ENCODE data around the gene LEMD1. TPM values are rescaled to one million over a fixed set of nuclear protein-coding genes. Genes with fewer than 3 reads are reported as not detected.

The LEMD1 gene
- polyA plus RNA-seq, 6 donors from 2014 or later = not detected

DNA sequence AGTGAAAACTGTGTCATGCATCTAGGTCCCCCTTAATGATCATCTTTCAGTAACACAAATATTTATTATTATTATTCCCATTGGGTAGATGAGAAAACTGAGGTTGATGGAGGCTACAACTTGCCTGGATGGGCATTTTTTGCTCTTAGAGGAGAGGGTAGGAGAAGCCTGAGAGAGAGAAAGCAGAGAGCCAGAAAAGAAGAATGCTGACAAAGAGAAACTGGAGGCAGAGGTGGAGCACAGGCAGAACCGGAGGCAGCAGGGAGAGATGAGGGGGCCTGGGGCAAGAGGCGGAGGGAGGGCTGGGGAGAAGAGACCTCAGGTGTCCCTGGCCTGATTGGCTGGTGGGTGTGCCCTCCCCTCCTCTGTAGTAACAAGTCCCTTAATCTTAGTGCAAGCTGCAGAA lies 29.9 kb upstream of the LEMD1 start:
- H3K27me3 Mint-ChIP-seq = peaks cover 56 to 82% (median 72%) of the 10 kb centered on the region in 3 donors
- H3K4me3 Mint-ChIP-seq = peak overlapping the region in 1 of 8 donors; percentile 12
- DNase-seq (no peak), ATAC-seq (ENCODE audit: low read depth in 2 of 2) (no peak)
- peaks cover 14 to 28% (median 28%) of the 10 kb centered on the region in 3 donors for H3K4me1 Mint-ChIP-seq
- H3K36me3 Mint-ChIP-seq = peaks cover 0 to 7% of the 10 kb centered on the region in 2 donors
- H3K9me3 Mint-ChIP-seq = peaks cover 0 to 2% (median 0%) of the 10 kb centered on the region in 7 donors
- H3K27ac Mint-ChIP-seq = no peak overlapping the region

- peaks cover 54 to 82% (median 72%) of the 10 kb centered on the region in 3 donors for H3K27me3 Mint-ChIP-seq
- no peak for ATAC-seq (ENCODE audit: low read depth in 2 of 2)
Measured at GRCh38 chr1:205451202-205451601, 29.3 kb upstream of the LEMD1 start.

GRCh38 chr1:205450448-205450847 lies 28.6 kb upstream of the LEMD1 start:
- H3K9me3 Mint-ChIP-seq = peaks cover 0 to 2% (median 0%) of the 10 kb centered on the region in 7 donors
- H3K4me1 Mint-ChIP-seq = peaks cover 5 to 27% (median 16%) of the 10 kb centered on the region in 3 donors
- H3K36me3 Mint-ChIP-seq = peaks cover 0 to 7% of the 10 kb centered on the region in 2 donors
- ATAC-seq (ENCODE audit: low read depth in 2 of 2) (no peak), DNase-seq (no peak)
- no peak overlapping the region for H3K27ac Mint-ChIP-seq
- H3K27me3 Mint-ChIP-seq = peaks cover 55 to 82% (median 68%) of the 10 kb centered on the region in 3 donors
- H3K4me3 Mint-ChIP-seq = no peak overlapping the region

More at GRCh38 chr1:205451202-205451601, 29.3 kb upstream of the LEMD1 start:
- H3K36me3 Mint-ChIP-seq = peaks cover 0 to 7% of the 10 kb centered on the region in 2 donors
- H3K27ac Mint-ChIP-seq = no peak overlapping the region
- H3K9me3 Mint-ChIP-seq = peaks cover 0 to 2% (median 0%) of the 10 kb centered on the region in 7 donors
- no peak overlapping the region for H3K4me3 Mint-ChIP-seq
- no peak for DNase-seq
- H3K4me1 Mint-ChIP-seq = peaks cover 10 to 26% (median 22%) of the 10 kb centered on the region in 3 donors

- no peak overlapping the region for H3K27ac Mint-ChIP-seq
- peaks cover 0 to 2% (median 0%) of the 10 kb centered on the region in 7 donors for H3K9me3 Mint-ChIP-seq
- peaks cover 5 to 29% (median 18%) of the 10 kb centered on the region in 3 donors for H3K4me1 Mint-ChIP-seq
- peak overlapping the region in 1 of 8 donors; percentile 47 for H3K4me3 Mint-ChIP-seq
- DNase-seq (no peak), ATAC-seq (ENCODE audit: low read depth in 2 of 2) (no peak)
- H3K27me3 Mint-ChIP-seq = peaks cover 54 to 82% (median 66%) of the 10 kb centered on the region in 3 donors
- peaks cover 0 to 7% of the 10 kb centered on the region in 2 donors for H3K36me3 Mint-ChIP-seq
Measured at GRCh38 chr1:205449750-205450443, 28.0 kb upstream of the LEMD1 start.

- peaks cover 48 to 76% (median 60%) of the 10 kb centered on the region in 3 donors for H3K27me3 Mint-ChIP-seq
- no peak overlapping the region for H3K4me3 Mint-ChIP-seq
- H3K36me3 Mint-ChIP-seq = peaks cover 0 to 7% of the 10 kb centered on the region in 2 donors
- H3K4me1 Mint-ChIP-seq = peaks cover 9 to 32% (median 24%) of the 10 kb centered on the region in 3 donors
- no peak for ATAC-seq (ENCODE audit: low read depth in 2 of 2)
- no peak for DNase-seq
- no peak overlapping the region for H3K27ac Mint-ChIP-seq
- H3K9me3 Mint-ChIP-seq = peaks cover 0 to 2% (median 0%) of the 10 kb centered on the region in 7 donors
Measured at GRCh38 chr1:205449254-205449749, 27.4 kb upstream of the LEMD1 start.

GRCh38 chr1:205448540-205449253 lies 26.8 kb upstream of the LEMD1 start:
- ATAC-seq (ENCODE audit: low read depth in 2 of 2) (no peak), DNase-seq (no peak)
- no peak overlapping the region for H3K27ac Mint-ChIP-seq
- H3K4me3 Mint-ChIP-seq = no peak overlapping the region
- H3K9me3 Mint-ChIP-seq = peaks cover 0 to 2% (median 0%) of the 10 kb centered on the region in 7 donors
- peaks cover 42 to 70% (median 54%) of the 10 kb centered on the region in 3 donors for H3K27me3 Mint-ChIP-seq
- H3K4me1 Mint-ChIP-seq = peaks cover 13 to 37% (median 30%) of the 10 kb centered on the region in 3 donors
- peaks cover 0 to 7% of the 10 kb centered on the region in 2 donors for H3K36me3 Mint-ChIP-seq

GRCh38 chr1:205447457-205448341 lies 25.8 kb upstream of the LEMD1 start:
- peaks cover 15 to 46% (median 40%) of the 10 kb centered on the region in 3 donors for H3K4me1 Mint-ChIP-seq
- ATAC-seq (ENCODE audit: low read depth in 2 of 2) (no peak), DNase-seq (no peak)
- peaks cover 36 to 60% (median 44%) of the 10 kb centered on the region in 3 donors for H3K27me3 Mint-ChIP-seq
- H3K27ac Mint-ChIP-seq = peak overlapping the region in 2 of 6 donors; percentile 16 to 37
- H3K36me3 Mint-ChIP-seq = peaks cover 0 to 7% of the 10 kb centered on the region in 2 donors
- H3K4me3 Mint-ChIP-seq = peak overlapping the region in 1 of 8 donors; percentile 56
- peaks cover 0 to 2% (median 0%) of the 10 kb centered on the region in 7 donors for H3K9me3 Mint-ChIP-seq

- Mint-ChIP-seq H3K36me3 (peaks cover 0 to 7% of the 10 kb centered on the region in 2 donors), H3K4me1 (peaks cover 18 to 54% (median 49%) of the 10 kb centered on the region in 3 donors), H3K27me3 (peaks cover 29 to 51% (median 35%) of the 10 kb centered on the region in 3 donors), H3K9me3 (peaks cover 0 to 2% (median 0%) of the 10 kb centered on the region in 7 donors), H3K4me3 (peak overlapping the region in 1 of 8 donors; percentile 29), H3K27ac (no peak overlapping the region)
- DNase-seq (no peak), ATAC-seq (ENCODE audit: low read depth in 2 of 2) (no peak)
Measured at GRCh38 chr1:205446828-205447227, 25.0 kb upstream of the LEMD1 start.

DNA sequence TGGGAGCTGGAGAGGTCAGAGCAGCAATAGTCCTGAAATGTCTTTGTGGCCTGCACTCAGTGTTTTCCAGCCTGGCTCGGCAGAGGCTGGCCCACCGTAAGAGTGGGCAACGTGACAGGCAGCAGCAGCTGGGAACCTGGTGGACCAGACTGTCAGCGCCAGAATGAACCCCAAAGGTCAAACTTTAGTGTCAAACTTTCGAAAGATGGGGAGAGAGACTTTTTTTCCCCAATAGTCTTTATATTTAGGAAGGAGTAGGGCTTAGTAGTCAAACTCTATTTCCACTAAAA lies 23.7 kb upstream of the LEMD1 start:
- Mint-ChIP-seq H3K36me3 (no peaks in the 10 kb centered on the region), H3K4me3 (no peak overlapping the region), H3K9me3 (peaks cover 0 to 2% (median 0%) of the 10 kb centered on the region in 7 donors), H3K27me3 (peaks cover 23 to 39% (median 23%) of the 10 kb centered on the region in 3 donors), H3K27ac (no peak overlapping the region), H3K4me1 (peaks cover 29 to 59% (median 55%) of the 10 kb centered on the region in 3 donors)
- DNase-seq = no peak
- no peak for ATAC-seq (ENCODE audit: low read depth in 2 of 2)

GRCh38 chr1:205444931-205445645 lies 23.2 kb upstream of the LEMD1 start:
- no peak for ATAC-seq (ENCODE audit: low read depth in 2 of 2)
- DNase-seq = no peak
- H3K27me3 Mint-ChIP-seq = peaks cover 19 to 35% (median 23%) of the 10 kb centered on the region in 3 donors
- H3K4me1 Mint-ChIP-seq = peaks cover 29 to 60% (median 56%) of the 10 kb centered on the region in 3 donors
- H3K27ac Mint-ChIP-seq = peak overlapping the region in 1 of 6 donors; percentile 24
- H3K9me3 Mint-ChIP-seq = peaks cover 0 to 2% (median 0%) of the 10 kb centered on the region in 7 donors
- H3K36me3 Mint-ChIP-seq = no peaks in the 10 kb centered on the region
- no peak overlapping the region for H3K4me3 Mint-ChIP-seq

GRCh38 chr1:205444300-205444930 lies 22.6 kb upstream of the LEMD1 start:
- no peak for ATAC-seq (ENCODE audit: low read depth in 2 of 2)
- peaks cover 35 to 66% (median 63%) of the 10 kb centered on the region in 3 donors for H3K4me1 Mint-ChIP-seq
- no peaks in the 10 kb centered on the region for H3K36me3 Mint-ChIP-seq
- peaks cover 0 to 2% (median 0%) of the 10 kb centered on the region in 7 donors for H3K9me3 Mint-ChIP-seq
- H3K4me3 Mint-ChIP-seq = peak overlapping the region in 1 of 8 donors; percentile 6
- H3K27ac Mint-ChIP-seq = peak overlapping the region in 2 of 6 donors; percentile 52 to 66
- no peak for DNase-seq
- peaks cover 19 to 31% (median 23%) of the 10 kb centered on the region in 3 donors for H3K27me3 Mint-ChIP-seq

Data from naive B cell (primary cell).